ENCODE data around the gene REV3L. TPM values are rescaled to one million over a fixed set of nuclear protein-coding genes. Genes with fewer than 3 reads are reported as not detected.

The REV3L gene
- total RNA-seq, 1 donor from 2014 or later: 19.7 TPM

DNA sequence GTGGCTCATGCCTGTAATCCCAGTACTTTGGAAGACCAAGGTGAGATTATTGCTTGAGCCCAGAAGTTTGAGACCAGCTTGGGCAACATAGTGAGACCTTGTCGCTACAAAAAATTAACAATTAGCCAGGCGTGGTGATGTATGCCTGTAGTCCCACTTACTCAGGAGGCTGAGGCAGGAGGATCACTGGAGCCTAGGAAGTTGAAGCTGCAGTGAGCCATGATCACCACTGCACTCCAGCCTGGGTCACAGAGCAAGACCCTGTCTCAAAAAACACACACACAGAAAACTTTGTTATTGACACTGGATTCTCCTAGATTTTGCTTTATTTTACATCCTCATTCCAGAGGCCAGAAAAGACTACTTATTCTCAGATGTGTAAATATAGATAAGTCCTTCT is 9.5 kb upstream of the REV3L start:
- Mint-ChIP-seq H3K9me3 (ENCODE audit: unreplicated experiment) (no peaks in the 10 kb centered on the region), H3K27me3 (ENCODE audit: unreplicated experiment) (no peaks in the 10 kb centered on the region), H3K4me3 (ENCODE audit: unreplicated experiment) (no peak overlapping the region), H3K36me3 (ENCODE audit: low read depth, unreplicated experiment) (peaks cover 8% of the 10 kb centered on the region), H3K27ac (ENCODE audit: unreplicated experiment) (no peak overlapping the region), H3K4me1 (ENCODE audit: unreplicated experiment) (peaks cover 17% of the 10 kb centered on the region)
- DNase-seq (ENCODE audit: low spot score): no peak
- TF ChIP-seq, protein P1, sequence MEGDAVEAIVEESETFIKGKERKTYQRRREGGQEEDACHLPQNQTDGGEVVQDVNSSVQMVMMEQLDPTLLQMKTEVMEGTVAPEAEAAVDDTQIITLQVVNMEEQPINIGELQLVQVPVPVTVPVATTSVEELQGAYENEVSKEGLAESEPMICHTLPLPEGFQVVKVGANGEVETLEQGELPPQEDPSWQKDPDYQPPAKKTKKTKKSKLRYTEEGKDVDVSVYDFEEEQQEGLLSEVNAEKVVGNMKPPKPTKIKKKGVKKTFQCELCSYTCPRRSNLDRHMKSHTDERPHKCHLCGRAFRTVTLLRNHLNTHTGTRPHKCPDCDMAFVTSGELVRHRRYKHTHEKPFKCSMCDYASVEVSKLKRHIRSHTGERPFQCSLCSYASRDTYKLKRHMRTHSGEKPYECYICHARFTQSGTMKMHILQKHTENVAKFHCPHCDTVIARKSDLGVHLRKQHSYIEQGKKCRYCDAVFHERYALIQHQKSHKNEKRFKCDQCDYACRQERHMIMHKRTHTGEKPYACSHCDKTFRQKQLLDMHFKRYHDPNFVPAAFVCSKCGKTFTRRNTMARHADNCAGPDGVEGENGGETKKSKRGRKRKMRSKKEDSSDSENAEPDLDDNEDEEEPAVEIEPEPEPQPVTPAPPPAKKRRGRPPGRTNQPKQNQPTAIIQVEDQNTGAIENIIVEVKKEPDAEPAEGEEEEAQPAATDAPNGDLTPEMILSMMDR (IDR thresholded peaks at IDR 0.05; ENCODE audit: unreplicated experiment): no peak

DNA sequence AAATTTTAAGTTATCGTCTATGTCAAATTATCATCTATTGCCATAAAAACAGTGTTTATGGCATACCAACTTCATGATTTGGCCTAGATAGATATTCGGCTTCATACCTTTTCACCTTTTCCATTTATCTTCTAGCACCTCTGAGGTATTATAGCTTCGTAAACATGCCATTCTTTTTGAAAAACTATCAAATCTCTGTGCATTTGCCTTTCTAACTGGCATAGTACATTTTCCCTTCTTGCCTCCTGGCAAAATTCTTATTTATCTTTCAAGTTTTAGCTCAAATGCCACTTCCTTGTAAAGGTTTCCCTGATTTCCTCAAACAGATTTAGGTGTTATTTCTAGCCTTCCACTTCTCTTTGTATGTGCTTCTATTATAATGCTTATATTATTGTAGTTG is 7.0 kb upstream of the REV3L start:
- Mint-ChIP-seq H3K9me3 (ENCODE audit: unreplicated experiment) (no peaks in the 10 kb centered on the region), H3K27me3 (ENCODE audit: unreplicated experiment) (no peaks in the 10 kb centered on the region), H3K4me3 (ENCODE audit: unreplicated experiment) (no peak overlapping the region), H3K27ac (ENCODE audit: unreplicated experiment) (no peak overlapping the region), H3K4me1 (ENCODE audit: unreplicated experiment) (peaks cover 18% of the 10 kb centered on the region), H3K36me3 (ENCODE audit: low read depth, unreplicated experiment) (peaks cover 8% of the 10 kb centered on the region)
- TF ChIP-seq, protein P1 (IDR thresholded peaks at IDR 0.05; ENCODE audit: unreplicated experiment): no peak
- no peak for DNase-seq (ENCODE audit: low spot score)

DNA sequence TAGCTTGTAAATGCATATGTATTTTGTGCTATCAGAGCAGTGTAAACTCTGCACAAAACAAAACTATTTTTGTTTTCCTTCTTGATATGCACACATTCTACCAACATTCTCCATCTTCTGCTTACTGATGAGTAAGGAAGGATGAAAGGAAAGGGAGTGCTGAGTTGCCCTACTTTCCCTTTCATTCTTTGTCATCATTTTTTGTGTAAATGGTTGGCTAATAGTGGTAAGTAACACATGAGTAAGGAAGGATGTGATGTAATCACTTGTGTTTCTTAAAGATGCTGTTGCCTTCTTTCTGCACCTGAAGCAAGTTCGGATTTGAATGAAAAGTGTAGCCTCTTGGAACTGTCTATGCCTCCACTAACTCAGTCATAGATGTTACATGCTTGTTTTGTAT is 4.6 kb upstream of the REV3L start:
- no peak for DNase-seq (ENCODE audit: low spot score)
- Mint-ChIP-seq H3K9me3 (ENCODE audit: unreplicated experiment) (no peaks in the 10 kb centered on the region), H3K4me1 (ENCODE audit: unreplicated experiment) (peaks cover 22% of the 10 kb centered on the region), H3K27me3 (ENCODE audit: unreplicated experiment) (peaks cover 9% of the 10 kb centered on the region), H3K4me3 (ENCODE audit: unreplicated experiment) (no peak overlapping the region), H3K27ac (ENCODE audit: unreplicated experiment) (no peak overlapping the region), H3K36me3 (ENCODE audit: low read depth, unreplicated experiment) (peaks cover 4% of the 10 kb centered on the region)
- TF ChIP-seq, protein P1 (IDR thresholded peaks at IDR 0.05; ENCODE audit: unreplicated experiment): no peak

DNA sequence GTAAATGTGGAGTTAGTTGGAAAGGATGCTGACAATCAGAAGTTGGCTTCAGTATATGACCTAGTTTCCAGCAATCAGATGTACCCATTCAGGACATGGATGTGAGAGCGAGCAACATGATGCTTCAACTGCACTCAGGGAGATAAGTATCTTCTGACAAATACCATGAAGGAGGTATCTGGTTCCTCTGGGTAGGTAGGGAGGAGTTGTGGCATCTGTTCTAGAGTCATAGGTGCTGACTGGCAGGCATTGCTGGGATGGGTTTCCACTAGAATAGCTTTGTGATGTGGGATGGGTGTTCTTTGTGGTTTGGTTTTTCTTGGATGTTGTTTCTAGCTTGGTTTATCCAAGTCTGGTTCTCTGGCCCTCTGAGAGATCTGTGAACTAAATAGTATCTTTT is 3.9 kb upstream of the REV3L start:
- Mint-ChIP-seq H3K27ac (ENCODE audit: unreplicated experiment) (no peak overlapping the region), H3K4me1 (ENCODE audit: unreplicated experiment) (peaks cover 24% of the 10 kb centered on the region), H3K27me3 (ENCODE audit: unreplicated experiment) (peaks cover 11% of the 10 kb centered on the region), H3K36me3 (ENCODE audit: low read depth, unreplicated experiment) (peaks cover 4% of the 10 kb centered on the region), H3K9me3 (ENCODE audit: unreplicated experiment) (no peaks in the 10 kb centered on the region), H3K4me3 (ENCODE audit: unreplicated experiment) (no peak overlapping the region)
- no peak for DNase-seq (ENCODE audit: low spot score)
- TF ChIP-seq, protein P1 (IDR thresholded peaks at IDR 0.05; ENCODE audit: unreplicated experiment): no peak

DNA sequence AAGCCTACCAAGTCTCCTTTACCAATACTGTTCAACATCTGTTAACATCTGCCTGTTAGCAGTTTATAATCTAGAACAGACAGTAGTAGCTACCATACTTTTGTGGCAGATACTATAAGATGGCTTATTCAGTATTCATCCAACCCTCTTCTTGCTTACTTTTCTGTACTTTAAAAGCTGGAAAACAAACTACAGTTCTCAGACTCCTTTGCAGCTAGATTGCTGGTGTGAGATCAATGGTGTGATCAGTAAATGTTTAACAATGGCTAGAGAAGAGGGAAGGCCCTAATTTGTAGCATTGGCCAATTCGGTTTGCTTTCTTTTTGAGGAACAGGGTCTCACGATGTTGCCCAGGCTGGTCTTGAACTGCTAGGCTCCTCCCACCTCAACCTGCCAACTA is 3.5 kb upstream of the REV3L start:
- no peak for DNase-seq (ENCODE audit: low spot score)
- H3K9me3 Mint-ChIP-seq (ENCODE audit: unreplicated experiment): no peaks in the 10 kb centered on the region
- H3K27me3 Mint-ChIP-seq (ENCODE audit: unreplicated experiment): peaks cover 13% of the 10 kb centered on the region
- TF ChIP-seq, protein P1 (IDR thresholded peaks at IDR 0.05; ENCODE audit: unreplicated experiment): no peak
- H3K4me3 Mint-ChIP-seq (ENCODE audit: unreplicated experiment): no peak overlapping the region
- peaks cover 28% of the 10 kb centered on the region for H3K4me1 Mint-ChIP-seq (ENCODE audit: unreplicated experiment)
- H3K27ac Mint-ChIP-seq (ENCODE audit: unreplicated experiment): no peak overlapping the region
- peaks cover 4% of the 10 kb centered on the region for H3K36me3 Mint-ChIP-seq (ENCODE audit: low read depth, unreplicated experiment)

Data from endothelial cell (in vitro differentiated cells).